ENCODE measurements around the gene HELB. TPM values are rescaled to one million over a fixed set of nuclear protein-coding genes. Genes with fewer than 3 reads are reported as not detected.

Gene HELB
- total RNA-seq, 3 donors from 2014 or later = 4.0 to 11.1 (median 7.2) TPM

DNA sequence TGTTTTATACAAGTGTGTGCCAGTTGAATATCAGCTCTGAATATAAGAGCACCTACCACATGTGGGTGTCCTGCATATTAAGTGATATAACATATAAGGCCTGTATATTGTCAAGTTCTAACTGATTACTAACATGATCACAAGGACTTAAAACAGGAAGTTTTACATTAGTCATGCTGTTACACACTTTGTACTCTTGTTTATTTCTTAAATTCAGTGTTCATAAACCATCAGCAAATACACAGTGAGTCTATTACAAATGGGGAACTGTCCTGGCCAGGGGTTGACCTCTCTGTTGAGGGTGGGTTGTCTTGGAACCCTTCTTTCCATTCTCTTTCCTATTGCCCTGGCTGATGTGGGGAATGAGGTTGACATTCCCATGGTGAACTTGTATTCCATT is 19.1 kb downstream of the HELB start:
- Histone ChIP-seq H3K27ac (no peak overlapping the region), H3K4me1 (no peaks in the 10 kb centered on the region), H3K36me3 (no peaks in the 10 kb centered on the region), H3K27me3 (no peaks in the 10 kb centered on the region), H3K4me3 (no peak overlapping the region), H3K9me3 (no peaks in the 10 kb centered on the region)
- no peak for DNase-seq (ENCODE audit: low spot score in 2 of 2)
- intact Hi-C loops (cut with DNase I; ENCODE audit: low total_unique reads) = no loop called here
- TF ChIP-seq POLR2A (IDR thresholded peaks at IDR 0.05) = no peak
- no peak for TF ChIP-seq POLR2AphosphoS5 (IDR thresholded peaks at IDR 0.05)
- TF ChIP-seq, protein P1, sequence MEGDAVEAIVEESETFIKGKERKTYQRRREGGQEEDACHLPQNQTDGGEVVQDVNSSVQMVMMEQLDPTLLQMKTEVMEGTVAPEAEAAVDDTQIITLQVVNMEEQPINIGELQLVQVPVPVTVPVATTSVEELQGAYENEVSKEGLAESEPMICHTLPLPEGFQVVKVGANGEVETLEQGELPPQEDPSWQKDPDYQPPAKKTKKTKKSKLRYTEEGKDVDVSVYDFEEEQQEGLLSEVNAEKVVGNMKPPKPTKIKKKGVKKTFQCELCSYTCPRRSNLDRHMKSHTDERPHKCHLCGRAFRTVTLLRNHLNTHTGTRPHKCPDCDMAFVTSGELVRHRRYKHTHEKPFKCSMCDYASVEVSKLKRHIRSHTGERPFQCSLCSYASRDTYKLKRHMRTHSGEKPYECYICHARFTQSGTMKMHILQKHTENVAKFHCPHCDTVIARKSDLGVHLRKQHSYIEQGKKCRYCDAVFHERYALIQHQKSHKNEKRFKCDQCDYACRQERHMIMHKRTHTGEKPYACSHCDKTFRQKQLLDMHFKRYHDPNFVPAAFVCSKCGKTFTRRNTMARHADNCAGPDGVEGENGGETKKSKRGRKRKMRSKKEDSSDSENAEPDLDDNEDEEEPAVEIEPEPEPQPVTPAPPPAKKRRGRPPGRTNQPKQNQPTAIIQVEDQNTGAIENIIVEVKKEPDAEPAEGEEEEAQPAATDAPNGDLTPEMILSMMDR (IDR thresholded peaks at IDR 0.05) = no peak

DNA sequence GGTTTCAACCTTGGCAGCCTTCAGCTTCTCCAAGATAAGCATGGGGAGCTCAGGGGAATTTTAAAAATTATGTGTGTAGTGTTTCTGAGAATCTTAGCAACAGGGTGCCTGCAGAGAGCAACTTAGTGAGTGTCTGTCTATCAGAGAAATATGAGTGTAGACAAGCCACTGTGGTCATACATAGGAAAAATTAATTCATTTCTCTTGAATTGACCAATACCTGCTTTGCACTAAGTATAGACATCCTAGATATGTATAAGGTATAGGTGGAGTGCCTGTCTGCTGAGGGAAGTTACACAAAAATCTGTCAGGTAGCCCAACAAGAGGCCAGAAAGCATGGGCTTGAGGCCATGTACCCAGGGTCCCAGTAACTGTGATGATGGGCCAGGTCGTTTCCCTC is 20.7 kb downstream of the HELB start:
- intact Hi-C loops (cut with DNase I; ENCODE audit: low total_unique reads) = no loop called here
- TF ChIP-seq, protein P1 (IDR thresholded peaks at IDR 0.05) = no peak
- no peak for TF ChIP-seq POLR2AphosphoS5 (IDR thresholded peaks at IDR 0.05)
- no peak for TF ChIP-seq POLR2A (IDR thresholded peaks at IDR 0.05)
- no peak for DNase-seq (ENCODE audit: low spot score in 2 of 2)

DNA sequence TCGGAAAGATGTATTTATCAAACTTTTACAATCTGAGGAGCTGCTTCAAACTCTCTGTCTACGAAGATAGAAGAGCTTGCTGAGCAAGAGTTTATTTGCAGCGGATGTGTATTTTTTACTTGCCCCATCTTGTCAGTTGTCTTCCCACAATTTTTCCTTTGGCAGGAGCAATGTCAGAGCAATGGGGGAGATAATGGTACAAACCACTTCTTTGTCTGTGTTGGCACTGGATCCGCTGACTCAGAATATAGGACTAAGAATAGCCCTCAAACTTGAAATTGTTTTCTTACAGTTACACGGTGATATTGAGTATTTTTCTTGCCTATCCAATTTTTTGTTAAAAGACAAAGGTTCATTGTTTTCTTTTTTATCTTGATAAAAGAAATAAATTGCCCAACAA is 27.6 kb downstream of the HELB start:
- Histone ChIP-seq H3K27ac (no peak overlapping the region), H3K4me3 (no peak overlapping the region), H3K27me3 (no peaks in the 10 kb centered on the region), H3K9me3 (no peaks in the 10 kb centered on the region), H3K36me3 (no peaks in the 10 kb centered on the region), H3K4me1 (no peaks in the 10 kb centered on the region)
- TF ChIP-seq POLR2AphosphoS5 (IDR thresholded peaks at IDR 0.05) (no peak), POLR2A (IDR thresholded peaks at IDR 0.05) (no peak)
- TF ChIP-seq, protein P1 (IDR thresholded peaks at IDR 0.05) = no peak
- intact Hi-C loops (cut with DNase I; ENCODE audit: low total_unique reads) = no loop called here
- peak in 1 of 2 donors; percentile 42 for DNase-seq (ENCODE audit: low spot score in 2 of 2)

More for the DNA sequence above, 20.7 kb downstream of the HELB start:
- H3K36me3 ChIP-seq = no peaks in the 10 kb centered on the region
- no peak overlapping the region for H3K4me3 ChIP-seq
- H3K27ac ChIP-seq = no peak overlapping the region
- no peaks in the 10 kb centered on the region for H3K27me3 ChIP-seq
- no peaks in the 10 kb centered on the region for H3K4me1 ChIP-seq
- no peaks in the 10 kb centered on the region for H3K9me3 ChIP-seq

DNA sequence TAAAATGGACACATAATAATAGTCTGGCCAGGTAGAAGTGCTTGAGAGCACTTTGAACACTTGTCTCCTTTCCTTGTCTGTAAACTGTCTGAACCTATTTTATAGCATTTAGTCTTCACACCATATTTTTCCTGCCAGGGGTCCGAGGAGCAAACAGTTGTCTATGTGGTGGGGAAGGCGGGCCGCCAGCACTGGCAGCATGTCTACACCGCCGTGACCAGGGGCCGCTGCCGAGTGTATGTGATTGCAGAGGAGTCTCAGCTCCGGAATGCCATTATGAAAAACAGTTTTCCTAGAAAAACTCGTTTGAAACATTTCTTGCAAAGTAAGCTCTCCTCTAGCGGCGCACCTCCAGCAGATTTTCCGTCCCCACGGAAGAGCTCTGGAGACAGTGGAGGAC is 28.7 kb downstream of the HELB start:
- Histone ChIP-seq H3K4me1 (no peaks in the 10 kb centered on the region), H3K9me3 (no peaks in the 10 kb centered on the region), H3K27me3 (no peaks in the 10 kb centered on the region), H3K4me3 (no peak overlapping the region), H3K36me3 (no peaks in the 10 kb centered on the region), H3K27ac (no peak overlapping the region)
- intact Hi-C loops (cut with DNase I; ENCODE audit: low total_unique reads) = no loop called here
- TF ChIP-seq, protein P1 (IDR thresholded peaks at IDR 0.05) = no peak
- no peak for TF ChIP-seq POLR2A (IDR thresholded peaks at IDR 0.05)
- TF ChIP-seq POLR2AphosphoS5 (IDR thresholded peaks at IDR 0.05) = no peak
- no peak for DNase-seq (ENCODE audit: low spot score in 2 of 2)

DNA sequence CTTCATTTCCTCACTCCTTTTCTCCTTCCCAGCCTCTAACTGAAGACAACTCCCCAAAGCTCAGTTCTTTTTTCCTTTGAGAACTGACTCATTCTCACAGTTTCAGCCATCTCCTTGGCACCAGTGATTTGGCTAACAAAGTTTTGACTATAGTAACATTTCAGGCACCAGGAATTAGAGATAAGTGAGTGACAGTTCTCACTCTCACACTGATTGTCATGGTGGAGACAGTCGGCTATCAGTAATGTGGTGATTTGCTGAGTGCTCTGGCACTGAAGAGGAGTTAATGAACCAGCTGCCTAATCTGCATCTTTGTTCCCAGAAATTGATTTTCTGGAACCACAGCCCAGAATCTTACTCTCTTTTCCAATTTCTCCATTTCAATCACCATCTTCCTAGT is 29.5 kb downstream of the HELB start:
- H3K36me3 ChIP-seq = no peaks in the 10 kb centered on the region
- no peak for DNase-seq (ENCODE audit: low spot score in 2 of 2)
- no peak for TF ChIP-seq POLR2A (IDR thresholded peaks at IDR 0.05)
- TF ChIP-seq, protein P1 (IDR thresholded peaks at IDR 0.05) = no peak
- H3K9me3 ChIP-seq = no peaks in the 10 kb centered on the region
- no peaks in the 10 kb centered on the region for H3K4me1 ChIP-seq
- no peaks in the 10 kb centered on the region for H3K27me3 ChIP-seq
- no peak overlapping the region for H3K4me3 ChIP-seq
- no peak overlapping the region for H3K27ac ChIP-seq
- intact Hi-C loops (cut with DNase I; ENCODE audit: low total_unique reads) = no loop called here
